Activated CD8-positive, alpha-beta memory T cell treated with anti-CD3 and anti-CD28 coated beads, Interleukin-2, amount 50 U/mL, for 1 hour (primary cell): ENCODE data around the gene IDI2.
"Not testable (repeated sequence)": the region's sequence is repeated elsewhere in the genome, so short reads cannot be mapped to it uniquely, and the experiment has no call there.

Experiments used
- DNase-seq: peaks from one replicate; pipeline ENCODE4 v3.0.0-alpha.2; 2020; ENCODE audit errors: extremely low read depth

The IDI2 gene

GRCh38 chr10:1047937-1048336, 22.3 kb upstream of the IDI2 start:
- no peak for DNase-seq

DNA sequence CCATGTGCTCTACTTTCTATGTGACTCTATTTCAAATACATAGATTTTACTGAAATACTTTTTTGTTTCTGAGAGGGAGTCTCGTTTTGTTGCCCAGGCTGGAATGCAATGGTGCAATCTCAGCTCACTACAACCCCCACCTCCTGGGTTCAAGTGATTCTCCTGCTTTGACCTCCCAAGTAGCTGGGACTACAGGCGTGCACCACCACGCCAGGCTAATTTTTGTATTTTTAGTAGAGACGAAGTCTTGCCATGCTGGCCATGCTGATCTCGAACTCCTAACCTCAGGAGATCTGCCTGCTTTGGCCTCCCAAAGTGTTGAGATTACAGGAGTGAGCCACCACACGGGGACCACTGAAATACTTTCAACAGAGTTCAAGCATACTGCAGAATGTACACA, 19.8 kb upstream of the IDI2 start:
- DNase-seq: no peak

- DNase-seq: no peak
Measured at GRCh38 chr10:1044964-1045363, 19.3 kb upstream of the IDI2 start.

DNA sequence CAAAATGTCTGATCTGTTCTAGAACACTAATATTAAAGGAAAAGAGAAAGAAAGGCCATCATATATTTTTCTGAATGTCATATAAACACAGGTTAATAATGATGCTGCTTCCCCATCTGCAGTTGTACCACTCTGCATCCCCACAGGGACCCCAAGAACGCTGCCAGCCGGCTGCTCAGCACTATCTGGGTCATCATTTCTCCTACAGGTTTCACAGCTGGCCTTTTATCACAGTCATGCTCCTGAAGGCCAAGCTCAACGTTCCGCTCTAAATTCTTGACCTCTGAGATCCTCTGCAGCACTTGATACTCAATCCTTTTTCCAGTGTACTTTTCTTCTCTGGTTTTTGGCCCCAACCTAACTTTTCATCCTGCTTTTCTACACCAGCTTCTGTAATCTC, 18.5 kb upstream of the IDI2 start:
- no peak for DNase-seq

DNA sequence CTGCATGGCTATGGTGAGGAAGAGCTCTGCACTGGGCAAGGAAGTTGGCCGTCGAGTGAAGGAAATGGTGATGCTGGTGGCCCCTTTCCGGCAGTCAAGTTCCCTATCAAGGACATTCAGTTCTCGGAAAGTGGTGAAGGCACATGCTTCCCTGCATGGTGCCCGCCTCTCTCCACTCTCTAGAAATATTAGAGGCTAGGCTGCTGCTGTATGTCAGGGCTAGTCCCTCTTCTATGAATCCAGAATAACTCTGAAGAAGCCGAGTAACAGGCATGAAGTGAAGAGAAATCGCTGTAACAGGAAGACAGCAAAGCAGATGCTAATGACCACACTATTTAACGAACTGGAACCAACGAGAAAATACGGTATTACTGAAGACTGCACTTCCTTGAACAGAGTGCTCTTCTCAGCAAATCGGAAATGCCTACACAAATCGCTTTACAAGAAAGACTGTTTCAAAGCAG, 17.9 kb upstream of the IDI2 start:
- DNase-seq: no peak

DNA sequence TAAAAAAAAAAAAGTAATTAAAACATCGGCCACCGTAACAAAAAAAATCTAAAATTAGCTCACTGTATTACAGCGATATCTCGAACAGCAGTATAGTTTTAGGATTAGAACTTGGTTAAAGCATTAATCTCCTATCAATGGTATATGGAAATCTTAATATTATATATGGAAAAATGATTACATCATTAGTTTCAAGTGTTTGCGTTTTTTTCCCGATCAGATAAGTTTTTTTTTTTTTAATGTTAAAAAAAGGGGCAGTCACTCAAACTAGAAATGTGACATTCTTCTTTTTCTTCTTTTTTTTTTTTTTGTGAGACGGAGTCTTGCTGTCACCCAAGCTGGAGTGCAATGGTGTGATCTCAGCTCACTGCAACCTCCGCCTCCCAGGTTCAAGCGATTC, 15.9 kb upstream of the IDI2 start:
- no peak for DNase-seq

DNA sequence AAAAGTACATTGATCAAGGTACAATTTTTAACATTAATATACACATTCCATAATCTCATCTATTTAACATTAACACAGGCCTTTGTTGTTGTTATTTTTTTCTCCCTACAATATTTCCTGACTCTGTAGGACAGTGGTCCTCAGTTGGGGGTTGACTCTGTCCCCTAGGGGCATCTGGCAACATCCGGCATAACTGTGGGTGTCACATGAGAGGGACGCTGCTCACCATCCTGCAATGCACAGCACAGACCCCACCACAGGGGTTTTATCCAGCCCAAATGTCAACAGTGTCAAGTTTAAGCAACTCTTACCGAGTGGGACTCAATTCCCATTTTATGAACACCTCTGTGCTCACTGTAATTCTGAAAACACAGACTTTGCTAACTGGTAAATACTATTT, 14.5 kb upstream of the IDI2 start:
- DNase-seq: no peak

DNA sequence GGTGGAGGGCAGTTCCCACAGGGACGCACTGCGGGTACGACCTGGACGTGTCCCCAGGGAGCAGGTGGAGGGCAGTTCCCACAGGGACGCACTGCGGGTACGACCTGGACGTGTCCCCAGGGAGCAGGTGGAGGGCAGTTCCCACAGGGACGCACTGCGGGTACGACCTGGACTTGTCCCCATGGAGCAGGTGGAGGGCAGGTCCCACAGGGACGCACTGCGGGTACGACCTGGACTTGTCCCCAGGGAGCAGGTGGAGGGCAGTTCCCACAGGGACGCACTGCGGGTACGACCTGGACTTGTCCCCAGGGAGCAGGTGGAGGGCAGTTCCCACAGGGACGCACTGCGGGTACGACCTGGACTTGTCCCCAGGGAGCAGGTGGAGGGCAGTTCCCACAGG, 13.1 kb upstream of the IDI2 start:
- DNase-seq: not testable (repeated sequence)

DNA sequence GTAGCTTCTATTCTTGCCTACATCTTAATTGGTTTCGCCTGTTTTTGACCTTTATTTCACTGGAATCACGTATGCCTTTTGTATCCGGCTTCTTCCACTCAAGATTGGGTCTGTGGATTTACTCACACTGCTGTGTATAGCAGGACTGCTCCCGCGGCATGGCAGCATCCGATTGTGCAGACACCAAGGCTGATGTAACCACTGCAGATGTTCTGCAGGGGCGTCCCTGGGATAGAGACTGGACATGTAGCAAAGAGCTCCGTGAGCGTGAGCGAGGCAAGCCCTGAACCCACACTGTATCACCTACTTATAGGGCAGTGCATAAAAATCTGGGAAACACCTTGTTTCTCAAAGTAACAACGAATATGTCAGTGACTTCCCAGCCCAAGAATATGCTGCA, 11.4 kb upstream of the IDI2 start:
- no peak for DNase-seq

DNA sequence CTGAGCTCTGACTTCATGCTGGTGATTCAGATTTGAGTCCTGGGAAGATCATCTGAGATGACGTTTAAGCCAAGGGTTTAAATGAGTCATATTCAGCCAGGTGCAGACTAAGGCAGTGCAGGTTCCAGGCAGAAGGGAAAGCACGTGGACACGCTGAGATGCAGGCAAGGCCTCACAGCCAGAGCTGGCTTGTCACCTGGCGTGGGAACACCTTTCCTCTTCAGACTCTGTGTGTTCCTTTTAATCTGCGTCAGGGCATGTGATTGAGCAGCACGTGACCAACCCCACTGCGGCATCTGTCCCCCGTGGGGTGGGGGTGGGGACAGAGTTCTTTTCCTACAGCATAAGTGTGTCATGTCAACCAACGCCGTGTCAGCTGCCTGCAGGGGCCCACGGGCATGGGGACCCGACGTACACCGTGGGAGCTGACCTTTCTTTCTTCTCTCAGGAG, 10.7 kb upstream of the IDI2 start:
- DNase-seq: no peak

- no peak for DNase-seq
Measured at GRCh38 chr10:1035201-1035600, 9.5 kb upstream of the IDI2 start.

DNA sequence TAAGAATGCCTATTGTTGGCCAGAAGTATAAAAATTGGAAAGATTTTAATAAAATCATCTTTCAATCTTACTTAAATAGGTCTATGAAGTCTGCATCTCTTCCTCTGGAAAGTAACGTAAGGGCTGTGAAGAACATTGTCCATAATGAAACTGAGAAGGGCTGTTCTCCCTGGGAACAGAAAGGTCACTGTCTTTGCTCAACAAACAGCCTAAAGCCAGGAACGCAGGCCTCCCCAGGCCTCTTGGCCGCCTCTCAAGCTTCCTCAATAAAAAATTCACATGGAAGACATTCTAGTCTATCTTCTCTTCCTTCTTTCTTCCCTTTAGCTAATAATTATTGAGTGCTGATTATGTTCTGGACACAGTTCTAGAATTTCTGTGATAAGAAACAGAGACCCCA, 9.1 kb upstream of the IDI2 start:
- no peak for DNase-seq

DNA sequence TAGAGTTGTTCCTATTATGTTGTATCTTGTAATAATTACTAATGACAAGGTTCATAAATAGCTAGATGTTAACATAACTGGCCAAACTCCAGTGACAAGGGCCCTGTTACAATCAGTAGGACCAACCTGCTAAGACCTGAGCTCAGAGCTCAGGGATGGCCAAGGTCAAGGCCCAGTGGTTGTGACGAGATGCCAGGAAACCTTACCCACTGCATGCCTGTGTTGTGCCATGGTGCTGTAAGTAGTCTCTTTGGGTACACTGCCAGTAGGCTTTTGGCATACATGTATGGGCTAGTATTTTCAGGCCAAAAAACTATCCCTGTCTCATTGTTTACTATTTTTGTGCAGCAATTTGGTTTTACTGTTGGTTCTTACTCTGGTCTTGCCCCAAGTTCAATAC, 7.9 kb upstream of the IDI2 start:
- DNase-seq: no peak

GRCh38 chr10:1029838-1030237, 4.2 kb upstream of the IDI2 start:
- DNase-seq: no peak

DNA sequence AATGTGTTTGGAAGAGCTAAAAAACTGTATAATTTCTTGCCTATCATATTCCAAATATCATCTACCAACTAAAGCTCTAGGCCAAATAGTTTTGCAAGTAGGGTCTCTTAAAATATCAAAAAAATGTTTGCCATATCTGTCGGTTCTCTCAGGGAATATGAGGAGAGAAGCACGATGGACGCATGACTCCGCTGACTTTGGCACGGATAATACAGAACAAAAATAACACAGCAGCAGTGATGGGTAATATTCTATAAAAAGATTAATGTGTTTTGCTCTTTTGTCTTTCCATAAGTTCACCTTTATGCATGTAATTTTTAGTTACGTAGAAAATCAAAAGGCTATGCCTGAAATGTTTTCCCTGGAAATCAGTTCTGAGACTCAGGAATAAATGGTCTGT, 919 bp upstream of the IDI2 start:
- DNase-seq: no peak

GRCh38 chr10:1024103-1024502, 1.6 kb downstream of the IDI2 start:
- DNase-seq: no peak

- DNase-seq: no peak
Measured at GRCh38 chr10:1022413-1022812, 3.2 kb downstream of the IDI2 start.

DNA sequence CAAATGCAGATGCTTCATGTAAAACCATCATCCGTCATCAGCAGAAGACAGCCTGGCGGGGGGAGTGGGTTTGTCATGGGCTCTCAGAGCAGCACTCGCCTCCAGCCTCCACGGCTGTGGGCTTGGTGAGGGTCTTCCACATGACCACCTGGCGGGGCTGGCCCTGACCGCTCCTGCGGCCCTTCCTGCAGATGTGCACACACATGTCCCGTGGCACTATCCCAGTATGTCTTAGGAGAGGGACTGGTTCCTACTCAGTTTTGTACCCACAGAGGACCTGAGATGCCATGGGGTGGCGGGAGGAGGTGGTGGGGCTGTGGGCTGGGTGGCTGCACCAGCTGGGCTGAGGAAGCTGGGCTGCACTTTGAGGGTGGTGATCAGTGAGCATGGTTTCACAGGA, 4.7 kb downstream of the IDI2 start:
- no peak for DNase-seq

- DNase-seq: no peak
Measured at GRCh38 chr10:1020460-1020859, 5.2 kb downstream of the IDI2 start.

DNA sequence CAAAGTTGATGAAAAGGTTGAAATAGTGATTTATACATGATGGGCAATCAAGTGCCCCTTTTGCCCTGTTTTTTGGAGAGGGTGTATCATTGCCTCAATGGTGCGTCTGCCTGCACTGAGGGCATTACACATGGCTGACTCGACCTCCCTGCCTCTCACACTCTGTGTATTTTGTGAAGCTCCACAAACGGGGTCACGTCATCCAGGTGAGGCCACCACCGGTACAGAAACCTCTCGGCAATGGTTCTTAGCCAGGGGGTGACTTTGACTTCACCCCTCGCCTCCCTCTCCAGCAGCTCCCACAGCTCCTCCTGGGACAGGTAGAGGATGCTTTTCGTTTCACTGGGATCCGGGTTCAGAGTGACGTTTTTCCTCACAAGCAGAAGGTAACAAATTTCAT, 6.3 kb downstream of the IDI2 start:
- DNase-seq: no peak

DNA sequence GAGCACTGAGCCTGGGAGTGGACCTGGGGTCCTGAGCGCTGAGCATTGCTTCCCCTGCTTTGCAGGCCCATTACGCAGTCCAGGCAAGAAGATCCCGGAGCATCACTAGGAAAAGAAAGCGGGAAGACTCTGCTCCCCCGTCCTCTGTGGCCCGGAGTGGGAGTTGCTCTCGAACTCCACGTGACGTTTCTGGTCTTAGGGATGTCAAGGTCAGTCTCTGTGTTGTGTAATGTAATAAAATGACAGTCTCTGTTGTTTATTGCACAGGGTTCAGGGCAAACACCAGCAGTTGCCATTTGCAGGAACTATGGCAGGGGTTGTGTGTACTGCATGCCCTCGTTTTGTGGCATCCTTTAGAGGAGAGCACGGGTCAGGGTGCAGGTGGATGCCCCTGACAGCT, 10.0 kb downstream of the IDI2 start:
- DNase-seq: no peak

GRCh38 chr10:1011696-1012095, 14.0 kb downstream of the IDI2 start:
- DNase-seq: no peak

- no peak for DNase-seq
Measured at GRCh38 chr10:1010703-1011102, 15.0 kb downstream of the IDI2 start.

DNA sequence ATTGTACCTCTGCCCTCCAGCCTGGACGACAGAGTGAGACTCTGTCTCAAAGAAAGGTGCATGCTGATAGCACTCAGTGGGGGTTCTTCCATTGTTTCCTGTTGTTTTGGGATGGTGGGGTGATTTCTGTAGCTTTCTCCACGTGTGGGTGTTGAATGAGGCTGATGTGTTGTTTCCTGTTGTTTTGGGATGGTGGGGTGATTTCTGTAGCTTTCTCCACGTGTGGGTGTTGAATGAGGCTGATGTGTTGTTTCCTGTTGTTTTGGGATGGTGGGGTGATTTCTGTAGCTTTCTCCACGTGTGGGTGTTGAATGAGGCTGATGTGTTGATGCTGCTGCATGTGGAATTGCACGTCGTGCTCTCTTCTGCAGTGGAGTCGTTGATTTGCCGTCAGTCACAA, 15.7 kb downstream of the IDI2 start:
- DNase-seq: not testable (repeated sequence)

DNA sequence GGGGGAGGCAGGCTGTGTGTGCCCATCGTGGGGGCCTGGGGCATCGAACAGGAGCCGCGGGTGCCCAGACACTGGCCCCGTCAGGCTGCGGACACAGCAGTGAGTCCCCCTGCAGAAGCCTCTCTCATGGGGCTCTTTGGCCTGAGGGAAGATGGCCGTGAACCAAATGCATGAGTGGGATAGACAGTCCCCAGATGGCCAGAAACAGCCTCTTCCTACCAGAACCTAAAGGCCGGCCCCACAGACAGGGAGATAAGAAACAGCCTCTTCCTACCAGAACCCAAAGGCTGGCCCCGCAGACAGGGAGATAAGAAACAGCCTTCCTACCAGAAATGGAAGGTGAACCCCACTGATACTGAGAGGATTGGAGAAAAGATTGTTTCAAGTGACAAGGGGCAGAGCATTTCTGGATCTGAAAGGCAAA, 16.6 kb downstream of the IDI2 start:
- no peak for DNase-seq
